Mesenchymal stem cell (in vitro differentiated cells and primary cell): ENCODE results near the gene FANCD2.
"Not testable (repeated sequence)": the region's sequence is repeated elsewhere in the genome, so short reads cannot be mapped to it uniquely, and the experiment has no call there.

ENCODE experiments used
- DNase-seq: peaks from one replicate; pipeline ENCODE4 v3.0.0-alpha.2; 2013
- H2AFZ ChIP-seq: one replicate; pipeline ENCODE4 v1.6.1; 2013; ENCODE audit warnings: low read depth, mild to moderate bottlenecking, control low read depth, inconsistent platforms, low read length, moderate library complexity
- H2AK5ac ChIP-seq: 2 replicates; pipeline ENCODE4 v1.6.1; 2013; ENCODE audit warnings: low read length, moderate library complexity, mild to moderate bottlenecking, inconsistent platforms; ENCODE audit not compliant: severe bottlenecking
- H2BK120ac ChIP-seq: one replicate; pipeline ENCODE4 v1.6.1; 2013; ENCODE audit warnings: low read depth, mild to moderate bottlenecking, inconsistent platforms, low read length, moderate library complexity
- H2BK12ac ChIP-seq, 2 experiments: one replicate each; pipeline ENCODE4 v1.6.1; 2013; ENCODE audit warnings: inconsistent platforms in 2 of 2, low read length in 2 of 2, mild to moderate bottlenecking in 2 of 2, moderate library complexity in 2 of 2, control low read depth in 1 of 2
- H2BK15ac ChIP-seq: one replicate; pipeline ENCODE4 v1.6.1; 2013; ENCODE audit warnings: mild to moderate bottlenecking, low read depth, inconsistent platforms; ENCODE audit not compliant: poor library complexity, severe bottlenecking
- H2BK5ac ChIP-seq: 2 replicates; pipeline ENCODE4 v1.6.1; 2013; ENCODE audit warnings: low read depth, mild to moderate bottlenecking, low read length, control low read depth, inconsistent platforms; ENCODE audit not compliant: poor library complexity, severe bottlenecking
- H3K14ac ChIP-seq, 2 experiments: one replicate each; pipeline ENCODE4 v1.6.1; 2013; ENCODE audit warnings: inconsistent platforms in 2 of 2, low read length in 2 of 2, control low read depth in 1 of 2, mild to moderate bottlenecking in 1 of 2, moderate library complexity in 1 of 2
- H3K18ac ChIP-seq, 2 experiments: one replicate each; pipeline ENCODE4 v1.6.1; 2013; ENCODE audit warnings: inconsistent platforms in 2 of 2, low read length in 2 of 2, control low read depth in 1 of 2, low read depth in 1 of 2, mild to moderate bottlenecking in 1 of 2
- H3K23ac ChIP-seq, 2 experiments: one replicate each; pipeline ENCODE4 v1.6.1; 2013; ENCODE audit warnings: inconsistent platforms in 2 of 2, low read length in 2 of 2, mild to moderate bottlenecking in 2 of 2, moderate library complexity in 2 of 2, control low read depth in 1 of 2
- H3K27ac ChIP-seq: 2 replicates; pipeline ENCODE4 v1.5.1; 2013; ENCODE audit warnings: mild to moderate bottlenecking, moderate library complexity, low read length, control low read depth, inconsistent platforms; ENCODE audit not compliant: poor library complexity, severe bottlenecking
- H3K27me3 ChIP-seq, 2 experiments: 2 replicates each; pipeline versions ENCODE4 v1.6.1 to v1.7.0; 2013; ENCODE audit warnings: low read length in 2 of 2, mild to moderate bottlenecking in 2 of 2, moderate library complexity in 2 of 2, control low read depth in 1 of 2, inconsistent platforms in 1 of 2; ENCODE audit not compliant: control insufficient read depth in 1 of 2, insufficient read depth in 1 of 2
- H3K36me3 ChIP-seq, 2 experiments: 2 replicates each; pipeline versions ENCODE4 v1.6.1 to v1.7.0; 2013; ENCODE audit warnings: low read length in 2 of 2, control low read depth in 1 of 2, inconsistent platforms in 1 of 2, low read depth in 1 of 2, mild to moderate bottlenecking in 1 of 2; ENCODE audit not compliant: insufficient read depth in 2 of 2, control insufficient read depth in 1 of 2
- H3K4ac ChIP-seq, 2 experiments: one replicate each; pipeline ENCODE4 v1.6.1; 2013; ENCODE audit warnings: inconsistent platforms in 2 of 2, low read length in 2 of 2, mild to moderate bottlenecking in 2 of 2, moderate library complexity in 2 of 2, control low read depth in 1 of 2, low read depth in 1 of 2
- H3K4me1 ChIP-seq: 2 replicates; pipeline ENCODE4 v1.6.1; 2013; ENCODE audit warnings: low read depth, low read length, control low read depth; ENCODE audit not compliant: control insufficient read depth, insufficient read depth
- H3K4me2 ChIP-seq: 2 replicates; pipeline ENCODE4 v1.6.1; 2013; ENCODE audit warnings: low read length, mild to moderate bottlenecking, inconsistent platforms; ENCODE audit not compliant: poor library complexity, severe bottlenecking
- H3K4me3 ChIP-seq, 2 experiments: 2 replicates each; pipeline versions ENCODE4 v1.5.1 to v1.7.0; 2013; ENCODE audit warnings: low read length in 2 of 2, mild to moderate bottlenecking in 2 of 2, control low read depth in 1 of 2, low read depth in 1 of 2; ENCODE audit not compliant: insufficient read depth in 1 of 2
- H3K79me1 ChIP-seq: replicated peaks from 2 replicates; pipeline ENCODE4 v1.6.1; 2013; ENCODE audit warnings: mild to moderate bottlenecking, control low read depth, low read length, inconsistent platforms; ENCODE audit not compliant: poor library complexity, severe bottlenecking
- H3K9ac ChIP-seq: 2 replicates; pipeline ENCODE4 v1.7.0; 2013; ENCODE audit warnings: mild to moderate bottlenecking, low read length, moderate library complexity
- H3K9me3 ChIP-seq: 2 replicates; pipeline ENCODE4 v1.7.0; 2013; ENCODE audit warnings: mild to moderate bottlenecking, low read length; ENCODE audit not compliant: control insufficient read depth
- H4K8ac ChIP-seq: one replicate; pipeline ENCODE4 v1.6.1; 2013; ENCODE audit warnings: inconsistent platforms, mild to moderate bottlenecking, low read length, moderate library complexity
- H4K91ac ChIP-seq: one replicate; pipeline ENCODE4 v1.6.1; 2013; ENCODE audit warnings: mild to moderate bottlenecking, low read length, inconsistent platforms
- WGBS: methylation state at CpG from one replicate; pipeline ENCODE4 v1.1.7; 2013; ENCODE audit warnings: mixed read lengths; 5-methylcytosine and 5-hydroxymethylcytosine counted together

The FANCD2 gene

DNA sequence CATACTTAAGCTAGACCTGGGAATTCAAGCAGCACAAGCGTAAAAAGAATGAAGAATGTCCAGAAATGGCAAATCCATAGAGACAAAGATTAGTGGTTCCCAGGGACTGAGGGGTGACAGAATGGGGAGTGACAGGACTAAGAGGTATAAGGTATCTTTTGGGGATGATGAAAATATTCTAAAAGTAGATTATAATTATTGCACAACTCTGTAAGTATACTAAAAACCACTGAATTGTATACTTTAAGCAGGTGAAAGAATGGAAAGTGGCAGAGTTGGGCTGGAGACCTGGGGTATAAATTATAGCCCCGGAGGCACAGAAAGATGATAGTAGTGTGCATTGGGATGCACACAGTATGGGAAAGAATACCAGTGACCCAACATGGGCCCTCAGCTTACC, 94.8 kb downstream of the FANCD2 start:
- Histone ChIP-seq H3K18ac (no peak overlapping the region), H3K9me3 (no peaks in the 10 kb centered on the region), H2AFZ (no peak overlapping the region), H4K91ac (no peak overlapping the region), H2AK5ac (no peak overlapping the region), H3K9ac (no peak overlapping the region), H3K4me2 (no peak overlapping the region), H3K36me3 (peaks cover 13 to 51% of the 10 kb centered on the region in 2 experiments), H3K27ac (no peak overlapping the region), H2BK5ac (no peak overlapping the region), H2BK15ac (no peak overlapping the region), H3K14ac (no peak overlapping the region), H2BK120ac (no peak overlapping the region), H3K23ac (no peak overlapping the region), H3K79me1 (peaks cover 20% of the 10 kb centered on the region), H3K4me1 (peaks cover 6% of the 10 kb centered on the region), H2BK12ac (no peak overlapping the region), H4K8ac (no peak overlapping the region), H3K27me3 (no peaks in the 10 kb centered on the region), H3K4ac (no peak overlapping the region), H3K4me3 (no peak overlapping the region)
- no peak for DNase-seq
- WGBS, result 94% methylated on average over 1 of the region's 2 CpGs

DNA sequence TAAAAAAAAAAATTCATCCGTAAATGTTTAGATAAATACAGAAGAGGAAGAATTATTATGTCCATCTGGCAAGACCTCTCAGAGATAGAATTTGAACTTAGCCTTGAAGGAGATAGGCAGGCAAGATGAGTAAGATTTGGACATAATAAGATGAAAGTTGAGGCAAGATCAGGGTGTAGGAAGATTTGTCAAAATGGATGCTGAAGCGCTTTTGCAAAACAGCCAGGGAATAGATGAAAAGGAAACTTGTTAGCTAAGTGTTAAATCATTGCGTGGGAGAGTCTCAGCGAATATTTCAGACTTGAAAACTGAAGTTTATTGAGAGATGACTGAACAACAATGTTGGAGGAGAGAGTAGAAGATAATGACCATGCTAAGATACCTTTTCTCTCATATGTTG, 96.5 kb downstream of the FANCD2 start:
- H2BK5ac ChIP-seq, result no peak overlapping the region
- 98% methylated on average over 4 of the region's 4 CpGs for WGBS
- H3K27me3 ChIP-seq, result no peaks in the 10 kb centered on the region
- no peak overlapping the region for H3K9ac ChIP-seq
- no peak overlapping the region for H2BK120ac ChIP-seq
- H3K4me1 ChIP-seq, result peaks cover 3% of the 10 kb centered on the region
- DNase-seq, result no peak
- no peaks in the 10 kb centered on the region for H3K9me3 ChIP-seq
- no peak overlapping the region for H4K91ac ChIP-seq
- no peak overlapping the region for H3K14ac ChIP-seq
- H4K8ac ChIP-seq, result no peak overlapping the region
- H2BK15ac ChIP-seq, result no peak overlapping the region
- no peak overlapping the region for H2BK12ac ChIP-seq
- peaks cover 20% of the 10 kb centered on the region for H3K79me1 ChIP-seq
- H3K4me3 ChIP-seq, result no peak overlapping the region
- H2AK5ac ChIP-seq, result no peak overlapping the region
- H3K27ac ChIP-seq, result no peak overlapping the region
- H2AFZ ChIP-seq, result no peak overlapping the region
- no peak overlapping the region for H3K4me2 ChIP-seq
- H3K36me3 ChIP-seq, result peaks cover 21 to 65% of the 10 kb centered on the region in 2 experiments
- H3K4ac ChIP-seq, result no peak overlapping the region
- H3K23ac ChIP-seq, result no peak overlapping the region
- no peak overlapping the region for H3K18ac ChIP-seq

GRCh38 chr3:10135872-10136271, 109.6 kb downstream of the FANCD2 start:
- not testable (repeated sequence) for H3K79me1 ChIP-seq

GRCh38 chr3:10136426-10137005, 110.3 kb downstream of the FANCD2 start:
- H2BK12ac ChIP-seq, result no peak overlapping the region
- H3K79me1 ChIP-seq, result no peaks in the 10 kb centered on the region
- H2BK120ac ChIP-seq, result no peak overlapping the region
- H3K36me3 ChIP-seq, result peaks cover 2 to 5% of the 10 kb centered on the region in 2 experiments
- H2BK5ac ChIP-seq, result no peak overlapping the region
- H3K27ac ChIP-seq, result no peak overlapping the region
- no peak overlapping the region for H3K9ac ChIP-seq
- H3K9me3 ChIP-seq, result no peaks in the 10 kb centered on the region
- H4K8ac ChIP-seq, result no peak overlapping the region
- H4K91ac ChIP-seq, result no peak overlapping the region
- H2AK5ac ChIP-seq, result no peak overlapping the region
- no peak overlapping the region for H3K14ac ChIP-seq
- no peak overlapping the region for H3K4me3 ChIP-seq
- no peak overlapping the region for H2BK15ac ChIP-seq
- no peak for DNase-seq
- H3K23ac ChIP-seq, result no peak overlapping the region
- no peak overlapping the region for H2AFZ ChIP-seq
- H3K4me1 ChIP-seq, result peaks cover 1% of the 10 kb centered on the region
- H3K4me2 ChIP-seq, result no peak overlapping the region
- no peak overlapping the region for H3K4ac ChIP-seq
- 96% methylated on average over 23 of the region's 25 CpGs for WGBS
- no peaks in the 10 kb centered on the region for H3K27me3 ChIP-seq
- H3K18ac ChIP-seq, result no peak overlapping the region

More at GRCh38 chr3:10135872-10136271, 109.6 kb downstream of the FANCD2 start:
- H4K91ac ChIP-seq, H3K23ac ChIP-seq, H3K27ac ChIP-seq, H3K27me3 ChIP-seq, H2AK5ac ChIP-seq, H2AFZ ChIP-seq, H2BK12ac ChIP-seq, H3K4me2 ChIP-seq, DNase-seq, H3K4me3 ChIP-seq, H3K36me3 ChIP-seq, H3K18ac ChIP-seq, H4K8ac ChIP-seq, H3K14ac ChIP-seq, H2BK15ac ChIP-seq, H3K9ac ChIP-seq, H3K9me3 ChIP-seq, H2BK5ac ChIP-seq, H3K4me1 ChIP-seq, H2BK120ac ChIP-seq, H3K4ac ChIP-seq: not testable (repeated sequence)
- WGBS, result 95% methylated on average over 7 of the region's 9 CpGs
